Inflammatory macrophage treated with lipopolysaccharide for 4 hours (primary cell): ENCODE results near the gene CAMTA1.
"Not testable (repeated sequence)": the region's sequence is repeated elsewhere in the genome, so short reads cannot be mapped to it uniquely, and the experiment has no call there.

Experiments used
- DNase-seq: peaks from one replicate; pipeline ENCODE4 v3.0.0-alpha.2; 2020

The CAMTA1 gene

GRCh38 chr1:7362947-7363346, 577.7 kb downstream of the CAMTA1 start:
- DNase-seq: no peak

- no peak for DNase-seq
These were observed 578.2 kb downstream of the CAMTA1 start for GRCh38 chr1:7363450-7363849.

- no peak for DNase-seq
These were observed 580.5 kb downstream of the CAMTA1 start for GRCh38 chr1:7365706-7366105.

- no peak for DNase-seq
These were observed 581.2 kb downstream of the CAMTA1 start for GRCh38 chr1:7366286-7366954.

- DNase-seq: no peak
These were observed 581.9 kb downstream of the CAMTA1 start for GRCh38 chr1:7366955-7367665.

GRCh38 chr1:7369866-7370265, 584.6 kb downstream of the CAMTA1 start:
- DNase-seq: no peak

GRCh38 chr1:7371926-7372325, 586.7 kb downstream of the CAMTA1 start:
- no peak for DNase-seq

GRCh38 chr1:7372477-7373120, 587.3 kb downstream of the CAMTA1 start:
- no peak for DNase-seq

GRCh38 chr1:7373251-7373650, 588.0 kb downstream of the CAMTA1 start:
- DNase-seq: no peak

- no peak for DNase-seq
These were observed 588.8 kb downstream of the CAMTA1 start for GRCh38 chr1:7373876-7374562.

- no peak for DNase-seq
These were observed 589.4 kb downstream of the CAMTA1 start for GRCh38 chr1:7374563-7375160.

GRCh38 chr1:7375329-7375728, 590.1 kb downstream of the CAMTA1 start:
- DNase-seq: no peak

- DNase-seq: no peak
These were observed 590.8 kb downstream of the CAMTA1 start for GRCh38 chr1:7375781-7376660.

- no peak for DNase-seq
These were observed 591.4 kb downstream of the CAMTA1 start for GRCh38 chr1:7376676-7377075.

- no peak for DNase-seq
These were observed 593.3 kb downstream of the CAMTA1 start for GRCh38 chr1:7378346-7379130.

GRCh38 chr1:7379441-7379971, 594.3 kb downstream of the CAMTA1 start:
- DNase-seq: no peak

GRCh38 chr1:7380068-7380467, 594.8 kb downstream of the CAMTA1 start:
- not testable (repeated sequence) for DNase-seq

GRCh38 chr1:7380712-7381111, 595.5 kb downstream of the CAMTA1 start:
- no peak for DNase-seq

GRCh38 chr1:7381729-7382128, 596.5 kb downstream of the CAMTA1 start:
- DNase-seq: not testable (repeated sequence)

- no peak for DNase-seq
These were observed 597.7 kb downstream of the CAMTA1 start for GRCh38 chr1:7382971-7383370.
